Left ventricle myocardium superior (tissue), 1 donor: ENCODE data around the gene TES. TPM values are rescaled to one million over a fixed set of nuclear protein-coding genes. Genes with fewer than 3 reads are reported as not detected.

ENCODE experiments used
- ATAC-seq: fragments of 200-7000 bp; cut with Tn5 transposase; one replicate; pipeline ENCODE4 v1.9.1; 2020; ENCODE audit warnings: mild to moderate bottlenecking, moderate library complexity
- DNase-seq: peaks from one replicate; pipeline ENCODE4 v3.0.0-alpha.2; 2020
- intact Hi-C: fragments of 100-400 bp; cut with micrococcal nuclease; formaldehyde crosslinking; loops from one replicate; pipeline ENCODE4 v1.11.0; 2022
- total RNA-seq: library from RNA; stranded (reverse); fragmentation: NEBNext Ultra II Directional; extraction: Animal tissue kit (Norgen Biotek cat#: 25700); gene quantifications from one replicate; pipeline ENCODE4 v1.2.1, GENCODE V29; 2021
- donor health status: DM: no; HTN: yes; CAD: no; lungs with severe emphysema.

TES gene
- total RNA-seq, 1 donor from 2014 or later: 26.2 TPM

GRCh38 chr7:116305485-116306408 lies 95.4 kb downstream of the TES start:
- no peak for DNase-seq
- ATAC-seq: no peak
- intact Hi-C loops: no loop called here

- intact Hi-C loops: no loop called here
- no peak for DNase-seq
- no peak for ATAC-seq
Observed at GRCh38 chr7:116306409-116307048, 96.2 kb downstream of the TES start.

DNA sequence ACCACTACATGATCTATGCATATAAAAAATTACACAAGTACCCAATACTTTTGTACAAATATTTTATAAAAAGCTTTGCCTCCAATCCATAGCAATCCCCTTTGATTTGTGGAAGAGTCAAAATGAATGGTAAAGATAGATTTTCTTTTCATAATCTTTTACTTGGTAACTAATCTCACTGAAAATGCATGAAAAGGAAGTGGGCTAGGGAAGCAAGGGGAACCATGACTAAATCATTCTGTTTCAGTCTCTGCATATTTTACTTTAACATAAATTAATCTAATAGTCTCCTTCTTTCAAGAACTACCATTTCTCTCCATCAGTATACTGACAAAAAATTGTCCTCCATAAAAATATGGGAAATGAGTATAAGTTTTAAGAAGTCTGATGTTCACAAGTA lies 96.9 kb downstream of the TES start:
- no peak for ATAC-seq
- DNase-seq: no peak
- intact Hi-C loops: no loop called here

Other genes with a start within 250 kb of the TES start
- gene TFEC, start 179.8 kb upstream of the TES start, total RNA-seq: 2.0 TPM